Transverse colon (tissue), 4 donors: Measurements from ENCODE around the gene DDX1. TPM values are rescaled to one million over a fixed set of nuclear protein-coding genes. Genes with fewer than 3 reads are reported as not detected.
"Not testable (repeated sequence)": the region's sequence is repeated elsewhere in the genome, so short reads cannot be mapped to it uniquely, and the experiment has no call there.

ENCODE experiments used
- DNase-seq: peaks from one replicate; pipeline ENCODE4 v3.0.0-alpha.2; 2019
- H3K27ac ChIP-seq, 4 donors: fragments of 200-600 bp; sonication (generic); 2 replicates each; pipeline ENCODE4 v1.5.1; 2016 to 2018; ENCODE audit warnings: inconsistent platforms in 4 of 4
- H3K27me3 ChIP-seq: fragments of 200-600 bp; sonication (generic); 2 replicates; pipeline ENCODE4 v1.5.1; 2017; ENCODE audit warnings: inconsistent platforms
- H3K36me3 ChIP-seq, 4 donors: fragments of 200-600 bp; sonication (generic); 2 replicates each; pipeline ENCODE4 v1.5.1; 2017 to 2019; ENCODE audit warnings: inconsistent platforms in 4 of 4
- H3K4me1 ChIP-seq, 4 donors: fragments of 200-600 bp; sonication (generic); 2 replicates each; pipeline ENCODE4 v1.5.1; 2017 to 2020; ENCODE audit warnings: inconsistent platforms in 4 of 4
- H3K4me3 ChIP-seq, 4 donors: fragments of 200-600 bp; sonication (generic); 1 replicate in 1 of 4; 2 replicates in 3 of 4; pipeline versions ENCODE4 v1.5.1 to v1.6.1; 2017 to 2019; ENCODE audit warnings: inconsistent platforms in 4 of 4
- H3K9me3 ChIP-seq, 2 donors: fragments of 200-600 bp; sonication (generic); 2 replicates each; pipeline ENCODE4 v1.5.1; 2017 to 2019; ENCODE audit warnings: inconsistent platforms in 2 of 2
- CTCF ChIP-seq, 5 experiments: fragments of 200-600 bp in 3 of 5; fragments of 450-650 bp in 2 of 5; sonication (generic) in 3 of 5; IDR thresholded peaks; 1 replicate in 2 of 5; 2 replicates in 3 of 5; pipeline ENCODE4 v1.5.1; 2016 to 2017; ENCODE audit warnings: antibody characterized with exemption in 5 of 5, inconsistent platforms in 3 of 5, mild to moderate bottlenecking in 2 of 5, moderate library complexity in 1 of 5
- EP300 ChIP-seq: sonication (generic); formaldehyde crosslinking; IDR thresholded peaks from one replicate; pipeline ENCODE4 v1.6.1; 2017; ENCODE audit warnings: antibody characterized with exemption, low read depth
- POLR2A ChIP-seq: fragments of 450-650 bp; IDR thresholded peaks from one replicate; pipeline ENCODE4 v1.6.1; 2016; ENCODE audit warnings: antibody characterized with exemption, mild to moderate bottlenecking, moderate library complexity
- POLR2AphosphoS5 ChIP-seq, 3 donors: sonication (generic); formaldehyde crosslinking; IDR thresholded peaks; one replicate each; pipeline ENCODE4 v1.6.1; 2016; ENCODE audit warnings: antibody characterized with exemption in 3 of 3
- whole genome bisulfite sequencing, 2 donors: methylation state at CpG; one replicate each; pipeline ENCODE4 v1.1.5; 2018; ENCODE audit warnings: low coverage in 1 of 2; 5-methylcytosine and 5-hydroxymethylcytosine counted together
- in situ Hi-C, 4 donors: fragments of 200-750 bp; cut with MboI; loops; one replicate each; pipeline versions ENCODE4 v1.15.0 to v1.15.1; 2017; ENCODE audit warnings: low sequenced_read_pairs in 3 of 4, low pct_ligation_motif_present in 1 of 4, low pct_unique_long_range_greater_than_20kb in 1 of 4
- intact Hi-C: fragments of 100-400 bp; cut with DNase I; formaldehyde crosslinking; loops from one replicate; pipeline ENCODE4 v1.15.1; 2023; ENCODE audit warnings: low total_unique reads
- total RNA-seq, 4 donors: library from RNA; depleted of rRNA; stranded (reverse); fragments of >200 nt; gene quantifications; one replicate each; pipeline ENCODE4 v1.1.0, GENCODE V29; 2016

Gene DDX1
- total RNA-seq, 4 donors from 2014 or later, result 18.3 to 61.1 (median 49.9) TPM

- no peaks in the 10 kb centered on the region for H3K27me3 ChIP-seq
- in situ Hi-C loops (no loop called here), intact Hi-C loops (no loop called here)
- H3K9me3 ChIP-seq, result no peaks in the 10 kb centered on the region
- peaks cover 0 to 6% (median 3%) of the 10 kb centered on the region in 4 donors for H3K4me1 ChIP-seq
- no peak overlapping the region for H3K27ac ChIP-seq
- no peak for DNase-seq
- TF ChIP-seq CTCF (IDR thresholded peaks at IDR 0.05) (no peak), EP300 (no peak), POLR2A (no peak), POLR2AphosphoS5 (IDR thresholded peaks at IDR 0.05) (no peak)
- no peak overlapping the region for H3K4me3 ChIP-seq
- no peaks in the 10 kb centered on the region for H3K36me3 ChIP-seq
- 94 to 100% methylated on average over 1 to 2 of the region's 2 CpGs for WGBS, 2 donors
Measured at GRCh38 chr2:15678909-15679308, 87.2 kb downstream of the DDX1 start.

GRCh38 chr2:15679386-15679924 is 87.8 kb downstream of the DDX1 start:
- no peak for TF ChIP-seq EP300
- TF ChIP-seq POLR2AphosphoS5 (IDR thresholded peaks at IDR 0.05), result no peak
- TF ChIP-seq CTCF (IDR thresholded peaks at IDR 0.05), result no peak
- TF ChIP-seq POLR2A, result no peak
- Histone ChIP-seq H3K27ac (no peak overlapping the region), H3K36me3 (no peaks in the 10 kb centered on the region), H3K27me3 (no peaks in the 10 kb centered on the region), H3K9me3 (no peaks in the 10 kb centered on the region), H3K4me1 (peaks cover 0 to 6% (median 3%) of the 10 kb centered on the region in 4 donors), H3K4me3 (no peak overlapping the region)
- in situ Hi-C loops, result no loop called here
- intact Hi-C loops, result no loop called here
- WGBS, 2 donors, result 73 to 86% methylated on average over 1 to 3 of the region's 3 CpGs
- no peak for DNase-seq

- H3K4me3 ChIP-seq, H3K36me3 ChIP-seq, DNase-seq, intact Hi-C loops, H3K9me3 ChIP-seq, H3K4me1 ChIP-seq, H3K27me3 ChIP-seq, in situ Hi-C loops, H3K27ac ChIP-seq: not testable (repeated sequence)
- WGBS, 2 donors, result no CpG with 5 or more reads among the region's 33 CpGs
Measured at GRCh38 chr2:15680132-15680531, 88.5 kb downstream of the DDX1 start.

Other genes with a start within 250 kb of the DDX1 start
- 10 to 100 TPM; 30.6 to 43.2 (median 34.5) TPM for gene NBAS, start 30.5 kb upstream of the DDX1 start, total RNA-seq